ENCODE measurements around the gene NDEL1.

The NDEL1 gene

GRCh38 chr17:8487743-8488142, 52.1 kb downstream of the NDEL1 start:
- Histone ChIP-seq H3K9me2 (replicated peaks; ENCODE audit: control insufficient read depth, low read length) (no peaks in the 10 kb centered on the region), H4K20me1 (ENCODE audit: control insufficient read depth, insufficient read depth, low read depth, low read length) (no peaks in the 10 kb centered on the region), H3K79me2 (ENCODE audit: control insufficient read depth, low read length) (no peaks in the 10 kb centered on the region), H3K36me3 (ENCODE audit: control insufficient read depth, low read length) (peaks cover 66% of the 10 kb centered on the region), H3K4me3 (ENCODE audit: low read length) (no peak overlapping the region), H3K9me3 (ENCODE audit: control insufficient read depth, insufficient read depth, low read length) (peaks cover 8% of the 10 kb centered on the region; the same call in 1 of the 2 replicates), H3K4me1 (ENCODE audit: control insufficient read depth, low read length) (no peaks in the 10 kb centered on the region), H3K27ac (ENCODE audit: low read depth, low read length) (no peak overlapping the region), H3K27me3 (ENCODE audit: control insufficient read depth, low read length) (no peaks in the 10 kb centered on the region), H3F3A (ENCODE audit: control insufficient read depth, insufficient read depth) (no peaks in the 10 kb centered on the region), H3K4me2 (ENCODE audit: low read length) (no peak overlapping the region)
- TF ChIP-seq CTCF (IDR thresholded peaks at IDR 0.05; ENCODE audit: low read depth, low read length, poor library complexity, severe bottlenecking) = no peak
- TF ChIP-seq EZH2phosphoT487 (IDR thresholded peaks at IDR 0.05; ENCODE audit: borderline replicate concordance, low read length) = no peak

GRCh38 chr17:8488491-8488890, 52.8 kb downstream of the NDEL1 start:
- no peaks in the 10 kb centered on the region for H3K4me1 ChIP-seq (ENCODE audit: control insufficient read depth, low read length)
- no peak overlapping the region for H3K4me3 ChIP-seq (ENCODE audit: low read length)
- no peaks in the 10 kb centered on the region for H3K27me3 ChIP-seq (ENCODE audit: control insufficient read depth, low read length)
- no peaks in the 10 kb centered on the region for H3K9me2 ChIP-seq (replicated peaks; ENCODE audit: control insufficient read depth, low read length)
- no peaks in the 10 kb centered on the region for H3F3A ChIP-seq (ENCODE audit: control insufficient read depth, insufficient read depth)
- peaks cover 60% of the 10 kb centered on the region for H3K36me3 ChIP-seq (ENCODE audit: control insufficient read depth, low read length)
- no peak overlapping the region for H3K27ac ChIP-seq (ENCODE audit: low read depth, low read length)
- peaks cover 8% of the 10 kb centered on the region; the same call in 1 of the 2 replicates for H3K9me3 ChIP-seq (ENCODE audit: control insufficient read depth, insufficient read depth, low read length)
- no peaks in the 10 kb centered on the region for H4K20me1 ChIP-seq (ENCODE audit: control insufficient read depth, insufficient read depth, low read depth, low read length)
- TF ChIP-seq CTCF (IDR thresholded peaks at IDR 0.05; ENCODE audit: low read depth, low read length, poor library complexity, severe bottlenecking) = no peak
- TF ChIP-seq EZH2phosphoT487 (IDR thresholded peaks at IDR 0.05; ENCODE audit: borderline replicate concordance, low read length) = no peak
- H3K79me2 ChIP-seq (ENCODE audit: control insufficient read depth, low read length) = no peaks in the 10 kb centered on the region
- no peak overlapping the region for H3K4me2 ChIP-seq (ENCODE audit: low read length)

GRCh38 chr17:8488901-8489300, 53.2 kb downstream of the NDEL1 start:
- peaks cover 57% of the 10 kb centered on the region for H3K36me3 ChIP-seq (ENCODE audit: control insufficient read depth, low read length)
- no peaks in the 10 kb centered on the region for H3K79me2 ChIP-seq (ENCODE audit: control insufficient read depth, low read length)
- no peak overlapping the region for H3K27ac ChIP-seq (ENCODE audit: low read depth, low read length)
- no peaks in the 10 kb centered on the region for H3K9me2 ChIP-seq (replicated peaks; ENCODE audit: control insufficient read depth, low read length)
- peaks cover 5% of the 10 kb centered on the region; the same call in 1 of the 2 replicates for H3K9me3 ChIP-seq (ENCODE audit: control insufficient read depth, insufficient read depth, low read length)
- H3F3A ChIP-seq (ENCODE audit: control insufficient read depth, insufficient read depth) = no peaks in the 10 kb centered on the region
- no peaks in the 10 kb centered on the region for H3K4me1 ChIP-seq (ENCODE audit: control insufficient read depth, low read length)
- H3K4me2 ChIP-seq (ENCODE audit: low read length) = no peak overlapping the region
- H4K20me1 ChIP-seq (ENCODE audit: control insufficient read depth, insufficient read depth, low read depth, low read length) = no peaks in the 10 kb centered on the region
- no peak overlapping the region for H3K4me3 ChIP-seq (ENCODE audit: low read length)
- TF ChIP-seq EZH2phosphoT487 (IDR thresholded peaks at IDR 0.05; ENCODE audit: borderline replicate concordance, low read length) = no peak
- TF ChIP-seq CTCF (IDR thresholded peaks at IDR 0.05; ENCODE audit: low read depth, low read length, poor library complexity, severe bottlenecking) = no peak
- no peaks in the 10 kb centered on the region for H3K27me3 ChIP-seq (ENCODE audit: control insufficient read depth, low read length)

Data from DOHH2 (cell line).